H4 (cell line): ENCODE results near the gene GLT1D1. TPM values are rescaled to one million over a fixed set of nuclear protein-coding genes. Genes with fewer than 3 reads are reported as not detected.

Experiments used
- DNase-seq: peaks from one replicate; pipeline ENCODE4 v3.0.0-alpha.2; 2015; ENCODE audit warnings: low spot score
- total RNA-seq: library from RNA; depleted of rRNA; stranded (reverse); fragments of >200 nt; shearing (Covaris generic); gene quantifications from 2 replicates; pipeline ENCODE4 v1.2.3, GENCODE V29; 2014

Gene GLT1D1
- total RNA-seq, 1 experiment from 2014 or later: not detected

- no peak for DNase-seq
Measured at GRCh38 chr12:128961957-128962356, 108.7 kb downstream of the GLT1D1 start.

GRCh38 chr12:128966203-128966810 is 113.0 kb downstream of the GLT1D1 start:
- DNase-seq: no peak

- DNase-seq: no peak
Measured at GRCh38 chr12:128968668-128969067, 115.4 kb downstream of the GLT1D1 start.

- no peak for DNase-seq
Measured at GRCh38 chr12:128969480-128970055, 116.3 kb downstream of the GLT1D1 start.

- DNase-seq: no peak
Measured at GRCh38 chr12:128970110-128970509, 116.8 kb downstream of the GLT1D1 start.

- DNase-seq: no peak
Measured at GRCh38 chr12:128970941-128971340, 117.7 kb downstream of the GLT1D1 start.

GRCh38 chr12:128971802-128972201 is 118.5 kb downstream of the GLT1D1 start:
- DNase-seq: peak; percentile 15

GRCh38 chr12:128973883-128974681 is 120.8 kb downstream of the GLT1D1 start:
- DNase-seq: no peak

- DNase-seq: no peak
Measured at GRCh38 chr12:128974881-128975280, 121.6 kb downstream of the GLT1D1 start.

GRCh38 chr12:128976120-128976738 is 123.0 kb downstream of the GLT1D1 start:
- DNase-seq: no peak

GRCh38 chr12:128977441-128977840 is 124.2 kb downstream of the GLT1D1 start:
- no peak for DNase-seq

GRCh38 chr12:128978067-128978466 is 124.8 kb downstream of the GLT1D1 start:
- DNase-seq: no peak

- no peak for DNase-seq
Measured at GRCh38 chr12:128980623-128981022, 127.3 kb downstream of the GLT1D1 start.

GRCh38 chr12:128981971-128982533 is 128.8 kb downstream of the GLT1D1 start:
- DNase-seq: no peak

GRCh38 chr12:128982933-128983332 is 129.7 kb downstream of the GLT1D1 start:
- no peak for DNase-seq

GRCh38 chr12:128983371-128983770 is 130.1 kb downstream of the GLT1D1 start:
- no peak for DNase-seq

GRCh38 chr12:128986957-128987356 is 133.7 kb downstream of the GLT1D1 start:
- DNase-seq: no peak

- no peak for DNase-seq
Measured at GRCh38 chr12:128989287-128989686, 136.0 kb downstream of the GLT1D1 start.

- no peak for DNase-seq
Measured at GRCh38 chr12:128991716-128992115, 138.4 kb downstream of the GLT1D1 start.

- no peak for DNase-seq
Measured at GRCh38 chr12:128992116-128992515, 138.8 kb downstream of the GLT1D1 start.

- DNase-seq: no peak
Measured at GRCh38 chr12:128992550-128992949, 139.3 kb downstream of the GLT1D1 start.

GRCh38 chr12:128994856-128995255 is 141.6 kb downstream of the GLT1D1 start:
- DNase-seq: no peak
